NCI-H460 (cell line): Measurements from ENCODE around the gene POLR2J3. TPM values are rescaled to one million over a fixed set of nuclear protein-coding genes. Genes with fewer than 3 reads are reported as not detected.
"Not testable (repeated sequence)": the region's sequence is repeated elsewhere in the genome, so short reads cannot be mapped to it uniquely, and the experiment has no call there.

Source experiments
- DNase-seq: peaks from one replicate; pipeline ENCODE4 v3.0.0-alpha.2; 2016; ENCODE audit warnings: low read depth; ENCODE audit errors: extremely low read depth
- total RNA-seq: library from RNA; depleted of rRNA; stranded (reverse); fragments of >200 nt; shearing (Covaris generic); gene quantifications from 2 replicates; pipeline ENCODE4 v1.2.3, GENCODE V29; 2014

Gene POLR2J3
- total RNA-seq, 1 experiment from 2014 or later = 21.3 TPM

DNA sequence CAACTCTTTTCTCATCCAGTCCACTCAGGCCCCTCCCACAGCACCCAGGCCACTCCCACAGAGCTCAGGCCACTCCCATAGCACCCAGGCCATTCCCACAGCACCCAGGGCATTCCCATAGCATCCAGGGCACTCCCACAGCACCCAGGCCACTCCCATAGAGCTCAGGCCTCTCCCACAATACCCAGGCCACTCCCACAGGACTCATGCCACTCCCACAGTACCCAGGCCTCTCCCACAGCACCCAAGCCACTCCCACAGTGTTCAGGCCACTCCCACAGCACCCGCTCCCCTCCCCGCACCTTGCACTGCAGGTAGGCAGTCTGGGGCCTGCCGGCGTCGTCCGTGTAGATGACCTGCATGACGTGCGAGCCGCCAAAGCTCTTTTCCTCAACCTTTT lies 17.5 kb upstream of the POLR2J3 start:
- DNase-seq = not testable (repeated sequence)

DNA sequence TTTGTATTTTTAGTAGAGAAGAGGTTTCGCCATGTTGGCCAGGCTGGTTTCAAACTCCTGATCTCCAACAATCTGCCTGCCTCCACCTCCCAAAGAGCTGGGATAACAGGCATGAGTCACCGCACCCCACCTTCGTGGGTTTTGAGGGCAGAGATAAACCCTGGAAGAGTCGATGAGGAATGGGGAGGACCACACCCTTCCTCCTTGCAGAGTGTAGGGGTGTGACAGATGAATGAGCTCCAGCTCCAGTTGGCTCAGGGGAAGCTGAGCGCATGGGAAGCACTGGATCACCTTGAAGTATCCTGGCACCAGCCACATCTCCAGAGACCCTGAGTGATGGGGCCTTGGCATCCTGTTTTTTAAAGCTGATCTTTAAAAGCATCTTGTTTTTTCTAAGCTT lies 11.1 kb upstream of the POLR2J3 start:
- DNase-seq = not testable (repeated sequence)

DNA sequence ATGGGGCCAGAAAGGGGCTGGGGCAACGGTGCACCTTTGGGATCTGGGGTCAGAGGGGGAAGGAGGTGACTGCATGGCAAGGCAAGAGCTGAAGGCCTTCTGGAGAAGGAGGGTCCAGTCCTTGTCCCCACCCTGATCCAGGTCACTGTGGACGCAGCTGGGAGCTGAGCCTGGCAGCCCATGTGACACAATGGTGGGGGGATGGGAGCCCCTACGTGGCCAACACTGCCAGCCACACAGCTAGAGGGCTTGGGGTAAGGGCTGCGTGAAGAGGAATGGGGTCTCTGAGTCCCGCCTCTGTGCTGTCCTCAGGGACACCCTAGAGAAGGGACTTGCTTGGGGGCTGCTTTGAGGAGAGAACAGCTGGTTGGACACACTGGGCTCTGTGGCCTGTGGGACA lies 9.3 kb upstream of the POLR2J3 start:
- not testable (repeated sequence) for DNase-seq

GRCh38 chr7:102578486-102578885 lies 6.1 kb upstream of the POLR2J3 start:
- DNase-seq = not testable (repeated sequence)

GRCh38 chr7:102577315-102578240 lies 5.2 kb upstream of the POLR2J3 start:
- not testable (repeated sequence) for DNase-seq

- not testable (repeated sequence) for DNase-seq
Measured at GRCh38 chr7:102576363-102576762, 4.0 kb upstream of the POLR2J3 start.

DNA sequence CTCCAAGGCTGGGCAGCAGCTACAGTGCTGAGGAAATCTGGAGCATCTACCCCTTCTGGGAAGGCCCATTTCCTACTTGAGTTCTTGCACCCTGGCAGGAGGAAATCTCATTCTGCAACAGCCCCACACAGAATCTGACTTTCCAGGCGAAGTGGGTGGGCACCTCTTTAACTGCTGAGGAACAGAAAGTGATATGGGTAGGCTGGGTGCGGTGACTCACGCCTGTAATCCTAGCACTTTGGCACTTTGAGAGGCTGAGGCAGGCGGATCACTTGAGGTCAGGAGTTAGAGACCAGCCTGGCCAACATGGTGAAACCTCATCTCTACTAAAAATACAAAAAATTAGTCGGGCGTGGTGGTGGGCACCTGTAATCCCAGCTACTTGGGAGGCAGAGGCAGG lies 2.2 kb upstream of the POLR2J3 start:
- DNase-seq = not testable (repeated sequence)

DNA sequence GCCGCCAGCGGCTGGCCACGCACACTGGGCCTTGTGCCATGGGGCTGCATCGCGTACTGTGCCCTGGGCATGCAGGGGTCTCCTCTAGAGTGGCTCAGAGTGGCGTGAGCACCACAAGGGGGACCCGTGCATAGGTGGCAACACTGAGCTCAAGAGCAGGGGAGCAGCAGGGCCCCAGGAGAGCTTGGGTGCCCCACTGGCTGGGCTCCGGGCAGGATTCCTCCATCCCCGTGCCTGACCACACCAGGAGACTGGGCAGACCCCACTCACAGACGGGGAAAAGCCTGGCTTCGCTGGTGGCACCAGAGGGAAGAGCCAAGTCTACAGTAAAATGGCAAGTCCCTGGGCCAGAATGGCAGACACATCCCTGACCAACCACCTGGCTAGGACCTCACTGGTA lies 3.8 kb downstream of the POLR2J3 start:
- DNase-seq = not testable (repeated sequence)

DNA sequence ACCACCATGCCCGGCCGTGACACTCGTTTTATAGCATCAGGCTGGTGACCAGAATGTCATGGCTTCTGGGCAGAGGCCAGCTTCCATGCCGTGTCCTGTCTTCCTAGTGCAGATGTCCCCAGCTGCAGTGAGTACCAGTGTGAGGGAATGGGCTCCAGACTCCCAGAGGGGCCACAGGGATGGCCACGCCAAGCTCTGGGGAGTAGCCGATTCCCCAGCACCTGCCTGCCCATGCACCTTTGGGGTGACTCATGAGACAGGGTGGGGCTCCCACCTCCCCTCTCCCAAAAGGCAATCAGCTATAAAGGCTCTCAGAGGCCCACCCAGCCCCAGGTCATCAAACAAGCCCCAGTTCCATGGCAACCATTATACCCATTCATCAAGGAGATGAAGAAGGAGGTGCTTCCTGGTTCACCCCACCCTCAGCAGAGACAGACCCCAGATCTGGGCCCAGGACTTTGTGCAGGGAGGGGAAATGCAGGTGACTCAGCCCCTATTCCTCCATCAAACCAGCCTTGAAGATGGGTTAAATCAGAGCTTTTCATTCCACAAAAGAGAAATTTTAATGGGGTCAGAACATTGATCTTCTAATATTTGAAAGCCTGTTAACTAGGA lies 21.5 kb downstream of the POLR2J3 start, which contains the start of gene SPDYE2:
TSS of gene SPDYE2 (plus strand) at position 419 of the 615 bp plus-strand sequence. CDS start 2,030 bp downstream, outside the sequence.
- DNase-seq = not testable (repeated sequence)

DNA sequence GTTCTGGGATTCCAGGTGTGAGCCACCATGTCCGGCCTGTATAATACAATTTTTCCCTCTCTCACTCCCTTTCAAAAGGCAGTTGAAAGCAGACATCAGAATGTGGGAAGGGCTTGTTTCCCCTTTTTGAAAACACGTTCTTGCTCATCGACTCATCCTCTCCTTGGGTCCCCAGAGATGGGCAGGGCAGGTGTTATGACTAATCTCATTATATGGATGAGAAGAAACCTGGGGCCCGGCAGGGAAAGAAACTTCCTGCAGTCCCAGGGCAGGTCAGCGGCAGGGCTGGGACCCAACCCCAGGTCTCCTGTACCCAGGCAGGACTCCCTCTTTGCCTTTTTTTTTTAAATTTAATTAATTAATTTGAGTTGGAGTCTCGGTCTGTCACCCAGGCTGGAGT lies 26.0 kb downstream of the POLR2J3 start:
- not testable (repeated sequence) for DNase-seq

DNA sequence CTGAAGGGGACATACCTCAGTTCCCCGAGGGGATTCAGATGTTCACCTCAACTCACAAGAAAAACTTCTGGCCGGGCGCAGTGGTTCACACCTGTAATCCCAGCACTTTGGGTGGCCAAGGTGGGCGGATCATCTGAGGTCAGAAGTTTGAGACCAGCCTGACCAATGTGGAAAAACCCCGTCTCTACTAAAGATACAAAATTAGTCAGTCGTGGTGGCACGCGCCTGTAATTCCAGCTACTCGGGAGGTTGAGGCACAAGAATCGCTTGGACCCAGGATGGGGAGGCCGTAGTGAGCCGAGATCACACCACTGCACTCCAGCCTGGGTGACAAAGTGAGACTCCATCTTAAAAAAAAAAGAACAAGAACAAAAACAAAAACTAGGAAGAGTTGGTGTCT lies 27.1 kb downstream of the POLR2J3 start:
- not testable (repeated sequence) for DNase-seq

- DNase-seq = not testable (repeated sequence)
Measured at GRCh38 chr7:102544372-102544771, 28.0 kb downstream of the POLR2J3 start.

DNA sequence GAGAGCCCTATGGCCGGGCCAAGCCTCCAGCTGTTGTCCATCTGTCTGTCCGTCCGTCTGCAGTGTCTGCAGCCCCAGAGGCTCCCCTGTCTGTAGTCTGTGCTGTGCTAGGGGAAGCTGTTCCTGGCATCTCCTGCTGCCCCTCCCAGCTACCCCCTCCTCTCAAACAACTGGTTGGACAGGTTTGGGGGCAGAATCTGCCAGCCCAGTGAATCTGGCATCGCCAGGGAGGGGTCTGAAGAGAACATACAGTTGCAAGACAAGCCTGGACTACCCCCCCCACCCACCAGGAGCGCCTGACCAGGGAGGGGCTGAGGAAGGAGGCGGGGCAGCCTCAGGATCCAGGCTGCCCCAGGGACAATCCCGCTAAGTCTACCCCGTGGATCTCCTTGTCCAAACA lies 28.8 kb downstream of the POLR2J3 start, which contains the start of gene UPK3BL2:
TSS of gene UPK3BL2 (minus strand) at position 101 of the 400 bp plus-strand sequence. CDS start at position 41, 60 bp downstream.
- not testable (repeated sequence) for DNase-seq

GRCh38 chr7:102542771-102543170 lies 29.6 kb downstream of the POLR2J3 start:
- DNase-seq = not testable (repeated sequence)

GRCh38 chr7:102542083-102542482 lies 30.3 kb downstream of the POLR2J3 start:
- DNase-seq = not testable (repeated sequence)

DNA sequence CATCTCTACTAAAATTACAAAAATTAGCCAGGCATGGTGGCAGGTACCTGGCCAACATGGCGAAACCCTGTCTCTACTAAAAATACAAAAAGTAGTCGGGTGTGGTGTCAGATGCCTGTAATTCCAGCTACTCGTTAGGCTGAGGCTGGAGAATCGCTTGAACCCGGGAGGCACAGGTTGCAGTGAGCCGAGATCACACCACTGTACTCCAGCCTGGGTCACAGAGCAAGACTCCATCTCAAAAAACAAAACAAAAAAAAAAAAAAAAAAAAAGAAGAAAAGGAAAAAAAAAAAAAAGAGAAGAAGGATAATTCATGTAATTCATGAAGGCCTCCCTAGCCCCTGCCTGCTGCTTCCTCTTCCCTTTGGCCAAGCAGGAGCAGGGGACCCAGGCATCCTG lies 31.8 kb downstream of the POLR2J3 start:
- DNase-seq = not testable (repeated sequence)

DNA sequence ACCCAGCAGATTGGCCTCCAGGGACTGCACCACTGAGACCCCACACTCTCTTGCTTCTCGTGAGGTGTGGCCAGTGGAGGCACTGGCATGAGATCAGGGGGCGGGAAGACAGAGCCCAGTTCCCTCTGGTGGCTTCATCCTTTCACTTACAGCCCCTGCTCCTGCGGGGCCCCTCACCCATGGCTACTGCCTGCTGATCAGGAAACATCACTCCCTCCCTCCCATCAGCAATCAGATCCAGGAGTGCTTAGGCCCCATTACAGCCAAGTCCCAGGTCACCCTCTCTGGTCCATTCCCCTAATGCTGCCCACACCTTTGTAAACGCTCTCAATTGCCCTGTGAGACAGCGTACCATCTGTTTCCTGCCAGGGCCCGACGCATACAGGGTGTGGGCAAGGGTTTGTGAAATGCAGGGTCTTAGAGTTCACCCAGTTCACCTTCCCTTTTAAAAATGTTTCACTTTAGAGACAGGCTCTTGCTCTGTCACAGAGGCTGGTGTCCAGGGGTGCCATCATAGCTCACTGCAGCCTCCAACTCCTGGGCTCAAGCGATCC lies 37.2 kb downstream of the POLR2J3 start:
- not testable (repeated sequence) for DNase-seq

GRCh38 chr7:102532127-102532526 lies 40.3 kb downstream of the POLR2J3 start:
- not testable (repeated sequence) for DNase-seq

DNA sequence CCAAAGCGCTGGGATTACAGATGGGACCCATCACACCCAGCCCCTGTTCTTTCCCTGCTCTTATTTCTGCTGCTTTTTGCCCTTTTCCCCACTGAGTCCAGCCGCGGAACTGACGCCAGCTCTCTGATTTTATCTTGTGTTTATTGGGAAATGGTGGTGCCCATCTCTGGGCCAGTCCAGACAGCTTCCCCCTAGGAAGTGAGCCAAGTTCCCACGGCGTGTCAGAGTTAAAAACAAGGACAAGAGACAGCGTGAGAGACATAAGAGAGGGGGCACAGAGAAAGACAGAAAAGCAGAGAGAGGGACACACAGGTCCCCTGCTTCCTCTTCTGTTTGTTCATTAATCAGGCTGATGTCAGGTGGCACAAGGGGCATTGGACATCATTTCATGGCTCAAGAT lies 40.8 kb downstream of the POLR2J3 start:
- DNase-seq = not testable (repeated sequence)

DNA sequence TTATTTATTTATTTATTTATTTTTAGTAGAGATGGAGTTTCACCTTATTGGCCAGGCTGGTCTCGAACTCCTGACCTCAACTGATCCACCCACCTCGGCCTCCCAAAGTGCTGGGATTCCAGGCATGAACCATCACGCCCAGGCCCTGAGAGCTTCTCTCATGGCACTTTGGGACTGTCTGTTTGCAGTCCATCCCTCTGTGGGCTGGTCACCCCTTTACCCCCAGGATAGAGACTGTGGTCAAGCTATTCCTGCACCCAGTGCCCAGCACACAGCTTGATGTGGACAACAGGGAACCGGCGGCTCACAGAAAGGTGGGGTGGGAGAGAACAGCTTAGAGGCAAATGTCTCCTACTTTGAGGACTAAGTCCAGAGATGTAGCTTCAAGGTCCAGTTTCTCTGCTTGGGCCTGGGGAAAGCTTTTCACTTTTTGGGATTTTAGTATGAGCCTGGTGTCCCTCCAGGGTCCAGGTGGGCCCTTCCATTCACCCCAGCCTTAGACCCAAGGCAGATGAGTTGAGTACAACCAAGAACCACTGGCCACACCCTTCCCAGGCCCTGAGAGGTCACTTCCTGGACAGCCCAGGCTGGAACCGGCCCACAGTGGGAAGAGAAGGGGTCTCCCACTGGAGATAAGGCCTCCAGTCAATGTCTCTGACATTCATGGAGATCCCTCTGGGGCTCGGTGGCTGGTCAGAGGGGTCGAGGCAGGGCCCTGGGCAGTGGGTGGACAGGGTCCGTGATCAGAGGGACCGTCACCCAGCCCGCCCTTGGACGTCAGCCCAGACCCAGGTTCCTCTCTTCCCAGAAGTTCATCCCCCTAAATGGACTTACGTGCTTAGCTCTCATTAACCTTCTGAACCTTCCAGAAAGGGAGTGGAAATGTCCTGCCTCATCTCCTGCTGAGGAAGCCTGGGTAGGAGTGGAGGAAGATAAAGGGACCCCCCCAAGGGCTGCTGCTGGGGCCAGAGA lies 44.3 kb downstream of the POLR2J3 start:
- not testable (repeated sequence) for DNase-seq
